PC-3 (cell line): ENCODE data around the gene C2CD4A. TPM values are rescaled to one million over a fixed set of nuclear protein-coding genes. Genes with fewer than 3 reads are reported as not detected.

ENCODE experiments used
- ATAC-seq: fragments of 200-7000 bp; cut with Tn5 transposase; 2 replicates; pipeline ENCODE4 v1.9.1; 2020; ENCODE audit warnings: mild to moderate bottlenecking, moderate library complexity
- BruUV-seq: library from RNA; stranded (reverse); fragments of 400-500 nt; replicated peaks from 2 replicates; lab custom pipeline; 2021; lab: Mats Ljungman, UMichigan
- CTCF ChIA-PET: fragments of 300-600 bp; sonication (Branson Sonifier 250); formaldehyde crosslinking; loops from one replicate; lab custom pipeline; 2022; ENCODE audit warnings: antibody characterized with exemption; lab: Charles Lee
- POLR2A ChIA-PET: fragments of 300-600 bp; sonication (Branson Sonifier 250); formaldehyde crosslinking; loops from one replicate; lab custom pipeline; 2022; ENCODE audit warnings: antibody characterized with exemption; ENCODE audit not compliant: unreplicated experiment; lab: Charles Lee
- DNase-seq: peaks from one replicate; pipeline ENCODE4 v3.0.0-alpha.2; 2015
- H2AFZ ChIP-seq: fragments of 300-600 bp; sonication (generic); 2 replicates; pipeline ENCODE4 v1.6.0; 2016; ENCODE audit warnings: antibody characterized with exemption, low read length
- H3F3A ChIP-seq: fragments of 300-600 bp; sonication (generic); one replicate; pipeline ENCODE4 v1.6.0; 2017; ENCODE audit warnings: antibody characterized with exemption, low read length, control low read depth, mild to moderate bottlenecking; ENCODE audit not compliant: unreplicated experiment
- H3K27ac ChIP-seq: fragments of 300-600 bp; sonication (generic); 2 replicates; pipeline ENCODE4 v1.5.1; 2016; ENCODE audit warnings: mild to moderate bottlenecking, low read length
- H3K27me3 ChIP-seq: fragments of 300-600 bp; sonication (generic); 2 replicates; pipeline ENCODE4 v1.6.1; 2016; ENCODE audit warnings: low read length, mixed read lengths
- H3K36me3 ChIP-seq: fragments of 300-600 bp; sonication (generic); 2 replicates; pipeline ENCODE4 v1.6.1; 2016; ENCODE audit warnings: low read depth, mixed run types, low read length, mixed read lengths
- H3K4me1 ChIP-seq: fragments of 300-600 bp; sonication (generic); 2 replicates; pipeline ENCODE4 v1.5.1; 2016; ENCODE audit warnings: low read length; ENCODE audit not compliant: insufficient read depth
- H3K4me2 ChIP-seq: fragments of 300-600 bp; sonication (generic); 2 replicates; pipeline ENCODE4 v1.6.0; 2016; ENCODE audit warnings: low read length
- H3K4me3 ChIP-seq: fragments of 300-600 bp; sonication (generic); 2 replicates; pipeline ENCODE4 v1.5.1; 2016; ENCODE audit warnings: mild to moderate bottlenecking, low read length, mixed read lengths
- H3K79me2 ChIP-seq: fragments of 300-600 bp; sonication (generic); 2 replicates; pipeline ENCODE4 v1.6.1; 2017; ENCODE audit warnings: low read length, mixed read lengths
- H3K9ac ChIP-seq: fragments of 300-600 bp; sonication (generic); 2 replicates; pipeline ENCODE4 v1.6.0; 2016; ENCODE audit warnings: mild to moderate bottlenecking, low read length
- H3K9me2 ChIP-seq: fragments of 300-600 bp; sonication (generic); replicated peaks from 2 replicates; pipeline ENCODE4 v1.6.1; 2016; ENCODE audit warnings: mixed run types, low read length, mixed read lengths
- H3K9me3 ChIP-seq: fragments of 300-600 bp; sonication (generic); 2 replicates; pipeline ENCODE4 v1.6.1; 2016; ENCODE audit warnings: low read length, mixed read lengths
- H4K20me1 ChIP-seq: fragments of 300-600 bp; sonication (generic); 2 replicates; pipeline ENCODE4 v1.6.1; 2016; ENCODE audit warnings: low read length, mixed read lengths
- CTCF ChIP-seq: fragments of 300-600 bp; sonication (generic); conservative IDR thresholded peaks from 2 replicates; pipeline ENCODE4 v1.5.1; 2017; ENCODE audit warnings: antibody characterized with exemption, low read depth, mild to moderate bottlenecking, low read length
- EZH2 ChIP-seq: fragments of 300-600 bp; sonication (generic); IDR thresholded peaks from one replicate; pipeline ENCODE4 v1.6.1; 2017; ENCODE audit warnings: antibody characterized with exemption, mild to moderate bottlenecking, low read length; ENCODE audit not compliant: unreplicated experiment
- EZH2phosphoT487 ChIP-seq: fragments of 300-600 bp; sonication (generic); IDR thresholded peaks from 2 replicates; pipeline ENCODE4 v1.6.1; 2018; ENCODE audit warnings: mild to moderate bottlenecking, antibody characterized with exemption, low read length, borderline replicate concordance
- intact Hi-C: fragments of 100-400 bp; cut with micrococcal nuclease; formaldehyde crosslinking; loops from 2 replicates; pipeline ENCODE4 v1.9.0; 2023
- total RNA-seq: library from RNA; depleted of rRNA; stranded (reverse); fragments of >200 nt; gene quantifications from 2 replicates; pipeline ENCODE4 v1.2.3, GENCODE V29; 2014

Gene C2CD4A
- total RNA-seq, 1 experiment from 2014 or later, result 0.11 TPM

GRCh38 chr15:62087671-62088352 is 21.0 kb downstream of the C2CD4A start:
- Histone ChIP-seq H3K4me1 (peaks cover 11% of the 10 kb centered on the region), H3K27ac (peak overlapping the region; percentile 41), H3K9me3 (no peaks in the 10 kb centered on the region), H3F3A (no peaks in the 10 kb centered on the region), H4K20me1 (no peaks in the 10 kb centered on the region), H3K9ac (0 out of 2 replicates have a peak overlapping the region, but pooled peaks have one; percentile 3), H3K9me2 (no peaks in the 10 kb centered on the region), H3K4me2 (peak overlapping the region; percentile 26), H3K79me2 (no peaks in the 10 kb centered on the region), H3K27me3 (no peaks in the 10 kb centered on the region), H3K4me3 (no peak overlapping the region), H2AFZ (peak overlapping the region; percentile 28; the same call in 1 of the 2 replicates), H3K36me3 (no peaks in the 10 kb centered on the region)
- TF ChIP-seq EZH2phosphoT487 (no peak), EZH2 (no peak), CTCF (no peak)
- ATAC-seq (peak; percentile 54), DNase-seq (peak; percentile 49)
- no TSS peak for BruUV-seq
- POLR2A ChIA-PET, result interaction anchor here (0.6 kb wide), 1 partner anchor 304 kb away, joined by 5 read pairs; no protein-coding TSS in a partner anchor
- intact Hi-C loops, result loop anchor here (1.0 kb wide), 1 partner anchor 22 kb away; no protein-coding TSS in a partner anchor
- CTCF ChIA-PET, result interaction anchor here (0.5 kb wide), 1 partner anchor 560 kb away, joined by 8 read pairs; no protein-coding TSS in a partner anchor

GRCh38 chr15:62088353-62088693 is 21.5 kb downstream of the C2CD4A start:
- no peak overlapping the region for H3K4me3 ChIP-seq
- TF ChIP-seq EZH2phosphoT487 (no peak), CTCF (no peak), EZH2 (no peak)
- 0 out of 2 replicates have a peak overlapping the region, but pooled peaks have one; percentile 28 for H2AFZ ChIP-seq
- intact Hi-C loops, result no loop called here
- H3K9ac ChIP-seq, result 0 out of 2 replicates have a peak overlapping the region, but pooled peaks have one; percentile 3
- DNase-seq (no peak), ATAC-seq (no peak)
- H3K27me3 ChIP-seq, result no peaks in the 10 kb centered on the region
- no peaks in the 10 kb centered on the region for H3K36me3 ChIP-seq
- H3K79me2 ChIP-seq, result no peaks in the 10 kb centered on the region
- H3K27ac ChIP-seq, result peak overlapping the region; percentile 41
- H3K9me3 ChIP-seq, result no peaks in the 10 kb centered on the region
- ChIA-PET CTCF (no interaction called here), POLR2A (interaction anchor here (0.6 kb wide), 1 partner anchor 304 kb away, joined by 5 read pairs; no protein-coding TSS in a partner anchor)
- H3K9me2 ChIP-seq, result no peaks in the 10 kb centered on the region
- H3F3A ChIP-seq, result no peaks in the 10 kb centered on the region
- H3K4me2 ChIP-seq, result peak overlapping the region; percentile 26
- no peaks in the 10 kb centered on the region for H4K20me1 ChIP-seq
- H3K4me1 ChIP-seq, result peaks cover 11% of the 10 kb centered on the region
- BruUV-seq, result no TSS peak

GRCh38 chr15:62089616-62090015 is 22.8 kb downstream of the C2CD4A start:
- H2AFZ ChIP-seq, result no peak overlapping the region
- DNase-seq (no peak), ATAC-seq (no peak)
- no peak overlapping the region for H3K4me2 ChIP-seq
- no peak overlapping the region for H3K9ac ChIP-seq
- H4K20me1 ChIP-seq, result no peaks in the 10 kb centered on the region
- no TSS peak for BruUV-seq
- no peaks in the 10 kb centered on the region for H3K9me3 ChIP-seq
- H3K27ac ChIP-seq, result no peak overlapping the region
- H3K4me3 ChIP-seq, result no peak overlapping the region
- ChIA-PET CTCF (no interaction called here), POLR2A (no interaction called here)
- no peaks in the 10 kb centered on the region for H3K79me2 ChIP-seq
- no peak for TF ChIP-seq CTCF
- no peak for TF ChIP-seq EZH2phosphoT487
- no peak for TF ChIP-seq EZH2
- H3K36me3 ChIP-seq, result no peaks in the 10 kb centered on the region
- H3K27me3 ChIP-seq, result no peaks in the 10 kb centered on the region
- intact Hi-C loops, result no loop called here
- H3F3A ChIP-seq, result no peaks in the 10 kb centered on the region
- H3K4me1 ChIP-seq, result peaks cover 11% of the 10 kb centered on the region
- H3K9me2 ChIP-seq, result no peaks in the 10 kb centered on the region
